IMR-90 (cell line): ENCODE data around the gene ETF1. TPM values are rescaled to one million over a fixed set of nuclear protein-coding genes. Genes with fewer than 3 reads are reported as not detected.

Experiments used
- microRNA-seq, 2 experiments: library from miRNA; stranded (forward) in 1 of 2; unstranded in 1 of 2; fragments of 10-50 nt in 1 of 2; fragments of <30 nt in 1 of 2; gene quantifications in 1 of 2; microRNA quantifications in 1 of 2; one replicate each; pipeline versions ENCODE3 to v1.1.0; 2013 to 2020; ENCODE audit not compliant: insufficient read depth in 1 of 2, insufficient read length in 1 of 2, unreplicated experiment in 1 of 2
- polyA plus RNA-seq, 3 experiments: library from polyadenylated mRNA; depleted of rRNA; stranded (reverse); fragments of >200 nt; gene quantifications; 2 replicates each; pipeline ENCODE4 v1.2.3, GENCODE V29; 2012; ENCODE audit warnings: low replicate concordance in 1 of 3
- small RNA-seq, 5 experiments: library from RNA; depleted of rRNA; stranded (forward); fragments of <200 nt; gene quantifications; one replicate each; pipeline ENCODE3, GENCODE V24; 2012
- total RNA-seq: library from RNA; depleted of rRNA; stranded (reverse); fragments of >200 nt; gene quantifications from 2 replicates; pipeline ENCODE4 v1.2.3, GENCODE V29; 2012; rRNA removed

Gene ETF1
- total and polyA plus RNA-seq, 2 of the 4 experiments (the other 2 are of a cell fraction) = 53.2 to 126 TPM

Small RNA genes within 50 kb of the gene (microRNA-seq; reads per million reads assigned to microRNA genes)
- gene RF00154 (ENCODE audit: insufficient read depth, insufficient read length) = 5.2 reads per million
- 2,568 reads per million, percentile 95 among the genes with 10 or more reads in this experiment for gene SNORD63 (ENCODE audit: insufficient read depth, insufficient read length)

Small RNA genes within 50 kb of the gene (small RNA-seq; reads per million reads assigned to genes)
- gene RF00154 = 1.5 to 10.2 (median 6.1) reads per million in 5 experiments
- 254 to 1,357 (median 469) reads per million in 5 experiments for gene SNORD63

Other genes with a start within 250 kb of the ETF1 start
- gene CDC25C, start 211.4 kb downstream of the ETF1 start, total RNA-seq = 7.5 and 8.2 TPM in 2 replicates
- 6.9 and 7.3 TPM in 2 replicates for gene CDC25C, start 211.4 kb downstream of the ETF1 start, polyA plus RNA-seq (2012; rRNA removed)
- gene FAM53C, start 205.0 kb downstream of the ETF1 start, total RNA-seq = 21.5 and 23.1 TPM in 2 replicates
- 25.6 and 27.5 TPM in 2 replicates for gene FAM53C, start 205.0 kb downstream of the ETF1 start, polyA plus RNA-seq (2012; rRNA removed)
- gene KDM3B, start 190.6 kb downstream of the ETF1 start, total RNA-seq = 35.8 and 36.7 TPM in 2 replicates
- gene KDM3B, start 190.6 kb downstream of the ETF1 start, polyA plus RNA-seq (2012; rRNA removed) = 17.1 and 19.4 TPM in 2 replicates
- 12.4 and 20.3 TPM in 2 replicates for gene REEP2, start 104.2 kb downstream of the ETF1 start, total RNA-seq
- 17.0 and 17.1 TPM in 2 replicates for gene REEP2, start 104.2 kb downstream of the ETF1 start, polyA plus RNA-seq (2012; rRNA removed)
- gene EGR1, start 77.8 kb downstream of the ETF1 start, total RNA-seq = 2.9 and 5.8 TPM in 2 replicates
- 104 and 180 TPM in 2 replicates for gene EGR1, start 77.8 kb downstream of the ETF1 start, polyA plus RNA-seq (2012; rRNA removed)
- 456 and 472 TPM in 2 replicates for gene HSPA9, start 32.2 kb upstream of the ETF1 start, total RNA-seq
- 133 and 157 TPM in 2 replicates for gene HSPA9, start 32.2 kb upstream of the ETF1 start, polyA plus RNA-seq (2012; rRNA removed)
- gene CTNNA1, start 210.2 kb upstream of the ETF1 start, total RNA-seq = 395 and 471 TPM in 2 replicates
- 192 and 220 TPM in 2 replicates for gene CTNNA1, start 210.2 kb upstream of the ETF1 start, polyA plus RNA-seq (2012; rRNA removed)